Inferior parietal cortex (tissue), 1 donor: ENCODE results near the gene CLDN11.

Source experiments
- DNase-seq: peaks from one replicate; pipeline ENCODE4 v3.0.0-alpha.2; 2016; ENCODE audit errors: extremely low spot score

CLDN11 gene

DNA sequence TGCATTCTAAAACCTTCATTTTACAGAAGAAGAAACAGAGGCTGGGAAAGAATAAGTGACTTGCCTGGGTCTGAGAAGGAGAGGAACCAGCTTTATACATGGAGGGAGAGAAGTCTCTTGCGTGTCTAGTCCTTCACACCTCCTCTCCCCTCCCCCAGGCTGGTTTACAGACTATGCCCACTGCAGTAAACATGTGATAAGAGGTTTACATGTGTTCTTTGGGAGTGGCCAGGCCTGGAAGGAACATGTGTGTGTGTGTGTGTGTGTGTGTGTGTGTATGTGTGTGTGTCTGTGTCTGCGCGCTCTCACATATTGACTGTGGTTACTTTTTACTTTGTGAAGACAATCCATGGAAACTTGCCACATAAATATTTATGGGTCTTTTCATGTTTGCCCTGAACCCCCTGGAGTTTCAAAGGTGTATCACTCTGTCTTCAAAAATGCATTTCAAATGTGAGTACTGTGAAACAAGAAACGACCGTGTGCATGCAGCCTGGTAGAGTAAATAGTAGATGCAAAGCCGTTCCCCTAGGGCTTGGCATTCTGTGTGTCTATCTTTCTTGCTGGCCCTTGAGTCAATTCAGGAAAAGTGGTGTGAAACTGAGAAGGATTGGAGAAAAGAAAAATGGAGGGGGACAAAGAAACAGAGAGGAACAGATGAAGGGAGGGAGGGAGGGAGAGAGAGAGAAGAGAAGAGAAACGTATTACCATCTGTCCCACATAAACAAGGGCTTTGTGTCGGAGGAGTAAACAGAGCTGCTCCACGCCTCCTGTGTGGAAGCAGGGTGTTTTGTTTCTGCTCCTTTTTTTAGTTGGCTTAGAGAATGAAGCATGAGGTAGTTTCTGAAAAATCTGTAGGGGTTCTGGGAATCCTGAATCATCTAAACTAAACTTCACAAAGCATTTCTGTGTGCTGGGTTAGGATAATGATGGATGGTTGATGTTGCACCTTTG, 51.7 kb downstream of the CLDN11 start:
- peak; percentile 79 for DNase-seq

DNA sequence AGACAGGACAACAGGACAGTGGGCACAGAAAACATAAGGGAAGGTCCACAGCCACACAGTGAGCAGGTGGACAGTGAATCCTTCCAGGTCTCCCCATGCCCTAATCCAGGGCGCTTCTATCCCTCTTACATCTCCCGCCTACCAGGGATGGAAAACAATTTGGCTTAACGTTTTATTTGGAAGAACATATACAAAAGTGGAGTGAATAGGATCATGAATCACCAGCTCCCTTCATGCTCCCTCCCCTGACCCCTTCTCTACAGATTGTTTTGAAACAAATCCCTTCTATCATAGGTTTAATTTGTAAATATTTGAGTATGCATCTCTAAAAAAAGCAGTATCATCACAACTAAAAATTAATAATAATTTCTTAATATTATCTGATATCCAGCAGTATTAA, 52.5 kb downstream of the CLDN11 start:
- no peak for DNase-seq

DNA sequence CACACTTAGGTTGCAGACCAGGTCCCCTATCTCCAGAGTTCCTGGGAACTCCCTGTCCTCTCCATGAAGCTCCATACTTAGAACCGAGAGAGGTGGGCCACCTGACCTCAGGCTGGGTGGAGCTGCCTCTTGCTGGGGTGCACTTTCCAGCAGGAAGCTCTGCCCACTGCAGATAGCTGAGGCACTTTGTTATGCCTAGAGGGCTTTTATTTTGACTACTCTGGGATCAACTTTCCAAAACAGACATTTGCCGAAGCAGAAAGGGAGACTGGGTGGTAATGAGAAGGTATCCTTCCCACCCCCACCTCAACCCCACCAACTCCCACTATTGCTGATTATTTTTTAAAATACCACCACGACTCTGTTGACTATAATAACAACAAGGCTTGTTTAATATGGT, 54.7 kb downstream of the CLDN11 start:
- DNase-seq: no peak

DNA sequence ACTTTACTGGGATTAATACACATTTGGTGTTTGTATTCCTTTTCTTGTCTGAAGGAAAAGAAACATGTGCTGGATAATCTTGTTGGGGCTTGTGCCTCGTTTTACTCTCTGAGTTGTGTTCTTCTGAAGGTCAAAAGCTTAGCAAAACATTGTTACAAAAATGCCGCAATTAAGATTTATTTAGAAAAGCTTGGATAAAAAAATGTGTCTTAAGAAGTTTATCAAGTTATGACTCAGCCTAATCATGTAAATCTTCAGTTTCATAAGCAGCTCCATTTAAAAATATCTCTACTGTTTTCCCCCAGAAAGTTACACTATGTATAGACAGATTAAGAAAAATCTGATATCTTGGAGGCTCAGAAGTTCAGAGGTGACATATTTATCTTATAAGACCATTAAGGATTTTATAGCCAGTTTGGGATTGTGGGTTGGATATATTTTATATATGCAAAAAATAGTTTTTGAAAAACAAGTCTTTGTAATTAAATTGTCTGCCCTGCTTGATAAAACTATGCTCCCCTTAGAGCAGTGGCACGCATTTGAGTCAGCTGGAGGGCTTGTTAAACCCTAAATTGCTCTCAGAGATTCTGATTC, 56.5 kb downstream of the CLDN11 start:
- DNase-seq: no peak

DNA sequence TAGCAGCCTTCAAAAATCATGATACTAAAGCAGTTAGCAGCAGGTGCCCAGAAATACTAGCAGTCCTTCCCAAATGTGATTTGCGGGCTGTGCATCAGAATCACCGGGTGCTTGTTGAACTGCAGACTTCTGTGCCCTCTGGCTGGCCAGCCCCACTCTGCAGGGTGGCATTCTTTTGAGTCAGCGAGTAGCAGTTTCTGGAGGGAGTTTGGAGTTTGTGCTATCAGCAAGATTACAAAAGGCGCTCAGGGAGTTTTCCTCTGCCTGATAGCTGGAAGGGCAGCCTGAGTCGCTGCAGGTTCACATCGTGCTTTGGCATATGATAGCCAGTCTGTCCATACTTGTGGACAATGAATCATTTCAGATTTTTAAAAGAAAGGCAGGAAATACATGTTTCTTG, 57.6 kb downstream of the CLDN11 start:
- no peak for DNase-seq

DNA sequence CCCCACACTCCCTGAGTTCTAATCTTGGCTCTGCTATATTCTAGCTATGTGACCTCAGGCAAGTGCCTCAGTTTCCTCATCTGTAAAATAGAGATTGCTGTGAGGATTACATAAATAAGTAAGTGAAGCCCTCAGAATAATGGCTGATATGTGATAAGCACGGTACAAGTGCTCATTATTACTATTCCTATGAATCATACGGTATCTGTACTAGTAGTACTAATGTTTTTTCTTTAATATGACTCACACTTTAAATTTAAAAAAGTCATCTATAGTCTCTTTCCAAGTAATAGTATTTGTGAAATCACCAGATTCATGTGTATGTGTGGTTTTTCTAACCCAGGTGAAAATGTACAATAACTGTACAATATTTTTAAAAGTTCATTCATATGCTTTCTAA, 58.7 kb downstream of the CLDN11 start:
- no peak for DNase-seq

DNA sequence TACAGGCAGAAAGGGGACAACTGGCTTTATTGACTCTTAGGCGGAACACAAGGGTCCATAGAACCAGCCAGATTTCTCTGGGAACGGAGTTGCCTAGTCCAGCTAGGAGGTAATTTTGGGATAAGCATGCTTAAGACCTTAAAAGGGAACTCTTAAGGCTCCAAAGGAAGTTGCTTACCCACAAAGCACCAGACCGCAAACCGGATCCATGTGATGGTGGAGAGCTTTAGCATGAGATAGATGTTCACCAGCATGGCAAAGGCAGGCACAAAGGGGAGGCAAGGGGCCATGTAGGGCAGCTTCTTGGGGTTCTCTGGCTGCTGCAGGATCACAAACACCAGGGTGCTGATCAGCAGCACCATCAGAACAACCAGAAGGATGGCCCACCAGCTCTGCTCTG, 61.4 kb downstream of the CLDN11 start:
- no peak for DNase-seq

DNA sequence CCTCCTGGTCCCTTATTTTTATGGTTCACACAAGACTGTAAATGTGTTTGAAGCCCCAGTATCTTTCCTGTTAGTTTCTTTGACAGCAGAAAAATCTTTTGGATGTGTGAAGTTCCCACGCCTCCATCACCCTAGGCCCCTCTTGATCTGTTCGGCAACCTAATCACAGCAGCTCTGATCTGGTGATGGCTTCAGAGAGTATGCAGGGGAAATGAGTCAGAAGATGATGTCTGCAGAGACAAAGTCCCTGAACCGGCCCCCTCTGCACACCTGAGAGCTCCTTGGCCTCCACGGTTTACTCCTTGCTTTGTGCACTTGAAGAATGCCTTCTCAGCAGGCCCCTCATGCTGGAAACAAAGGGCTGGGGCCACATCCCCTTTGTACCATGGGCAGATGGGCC, 63.5 kb downstream of the CLDN11 start:
- no peak for DNase-seq

DNA sequence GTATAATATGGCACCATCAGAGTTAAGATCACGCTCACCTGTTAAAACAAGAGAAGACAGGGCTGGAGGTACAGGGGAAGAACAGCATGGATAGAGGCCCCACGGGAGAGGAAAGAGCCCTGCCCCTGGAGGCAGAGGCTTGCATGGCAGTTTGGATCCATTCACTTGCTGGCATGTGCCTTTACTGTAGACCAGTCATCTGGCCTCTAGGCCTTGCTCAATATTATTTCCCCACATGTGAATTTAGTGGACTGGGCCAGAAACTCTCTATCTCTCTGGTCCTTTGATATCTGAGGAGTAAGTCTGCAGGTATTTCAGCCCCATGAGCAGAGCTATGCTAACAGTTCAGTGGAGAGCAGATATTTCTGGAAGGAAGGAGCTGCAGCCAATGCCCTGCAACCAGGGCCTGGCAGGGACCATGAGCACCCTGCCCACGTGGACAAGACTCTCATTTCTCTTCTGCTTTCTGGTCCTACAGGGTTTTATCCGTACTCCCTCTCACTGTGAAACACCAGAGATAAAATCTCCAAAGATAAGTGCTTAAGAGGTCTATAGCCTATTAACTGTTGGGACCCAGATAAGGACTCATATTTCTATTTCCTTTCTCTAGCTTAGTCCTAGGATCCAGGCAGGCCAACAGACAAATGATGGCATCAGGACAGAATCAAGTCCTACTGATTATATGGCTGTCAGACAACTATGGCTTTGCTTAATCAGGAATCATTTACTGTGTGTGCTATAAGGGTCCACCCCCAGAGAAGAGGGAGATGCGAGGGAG, 65.0 kb downstream of the CLDN11 start:
- DNase-seq: no peak
